K562 (cell line): ENCODE results near the gene MYMX. TPM values are rescaled to one million over a fixed set of nuclear protein-coding genes. Genes with fewer than 3 reads are reported as not detected.
A peak's percentile ranks its signal among the peaks of the same experiment; 100 is the strongest.

ENCODE experiments used
- E2F4 ChIP-seq: sonication (generic); formaldehyde crosslinking; IDR thresholded peaks from 2 replicates; pipeline ENCODE4 v1.8.0; 2022; ENCODE audit warnings: mild to moderate bottlenecking, low read depth, missing genetic modification reagents
- ESRRA ChIP-seq: fragments of 450-650 bp; IDR thresholded peaks from 2 replicates; pipeline ENCODE4 v1.6.1; 2014; ENCODE audit warnings: low read depth, mild to moderate bottlenecking, moderate library complexity, borderline replicate concordance
- HOMEZ ChIP-seq: fragments of 250-450 bp; sonication (Bioruptor Pico); IDR thresholded peaks from 2 replicates; pipeline ENCODE4 v1.4.0; 2020; ENCODE audit warnings: mild to moderate bottlenecking, moderate library complexity
- ID3 ChIP-seq, 2 experiments: fragments of 250-450 bp in 1 of 2; fragments of 450-650 bp in 1 of 2; sonication (Bioruptor Pico) in 1 of 2; IDR thresholded peaks; 2 replicates each; pipeline versions ENCODE4 v1.6.1 to v1.8.0; 2016 to 2021; ENCODE audit warnings: mild to moderate bottlenecking in 2 of 2, moderate library complexity in 2 of 2, missing compliant biosample characterization in 1 of 2, missing genetic modification characterization in 1 of 2
- KLF1 ChIP-seq: fragments of 450-650 bp; IDR thresholded peaks from 2 replicates; pipeline ENCODE4 v1.6.1; 2016; ENCODE audit warnings: missing genetic modification characterization, missing compliant biosample characterization
- MBD2 ChIP-seq: sonication (generic); IDR thresholded peaks from 2 replicates; pipeline ENCODE4 v1.6.1; 2016; ENCODE audit warnings: low read depth, borderline replicate concordance
- MGA ChIP-seq: fragments of 450-650 bp; IDR thresholded peaks from 2 replicates; pipeline ENCODE4 v1.6.1; 2016; ENCODE audit warnings: mild to moderate bottlenecking, moderate library complexity
- SIRT6 ChIP-seq: IDR thresholded peaks from one replicate; pipeline ENCODE4 v1.6.1; 2012; ENCODE audit warnings: low read depth, mild to moderate bottlenecking, control low read depth, inconsistent platforms, low read length, moderate library complexity
- TBL1XR1 ChIP-seq, 2 experiments: IDR thresholded peaks; 2 replicates each; pipeline ENCODE4 v1.6.1; 2012; ENCODE audit warnings: improper control_type of control experiment in 2 of 2, low read length in 2 of 2, mild to moderate bottlenecking in 1 of 2
- ZNF561 ChIP-seq: fragments of 450-650 bp; formaldehyde crosslinking; conservative IDR thresholded peaks from 2 replicates; pipeline ENCODE4 v1.4.0; 2020; ENCODE audit warnings: mild to moderate bottlenecking, moderate library complexity
- polyA plus RNA-seq, 8 experiments: library from polyadenylated mRNA; depleted of rRNA in 4 of 8; stranded (reverse) in 5 of 8; unstranded in 3 of 8; fragments of >200 nt; fragmentation: Nextera tagmentation in 2 of 8; fragmentation: Illumina TruSeq in 1 of 8; extraction: Ambion mirVana in 2 of 8; extraction: Trizol in 1 of 8; gene quantifications; 2 replicates each; pipeline versions ENCODE4 v1.2.1 to v1.2.3, GENCODE V29; 2011 to 2014; ENCODE audit warnings: inconsistent platforms in 1 of 8, missing spikeins in 1 of 8
- total RNA-seq, 7 experiments: library from RNA; depleted of rRNA in 6 of 7; stranded (reverse); fragments of >200 nt in 6 of 7; fragmentation: Illumina TruSeq in 2 of 7; extraction: Trizol in 2 of 7; gene quantifications; 2 replicates each; pipeline versions ENCODE4 v1.2.1 to v1.2.3, GENCODE V29; 2011 to 2021; ENCODE audit warnings: low replicate concordance in 1 of 7

Gene MYMX
- total and polyA plus RNA-seq, 9 of the 15 experiments (the other 6 are each of a cell fraction or from before 2014, with no cell fraction given) = 0.12 TPM; not detected in 8

- no peak for TF ChIP-seq HOMEZ
- no peak for TF ChIP-seq ZNF561
- peak; percentile 26; the same call in 1 of the 2 replicates for TF ChIP-seq ESRRA
- 0 out of 2 replicates have a peak, but pooled peaks have one; percentile 36 for TF ChIP-seq MBD2
- TF ChIP-seq E2F4 (CRISPR knock-in tag) = no peak
- TF ChIP-seq ID3 (CRISPR knock-in tag; IDR thresholded peaks at IDR 0.05) = no peak
- peak; percentile 62; the same call in 1 of the 2 replicates for TF ChIP-seq ID3 (tag; IDR thresholded peaks at IDR 0.05)
- 0 out of 4 replicates have a peak, but pooled peaks of 1 of the 2 experiments have one; percentile 12 for TF ChIP-seq TBL1XR1 (IDR thresholded peaks at IDR 0.05; ENCODE audit: low read length in 2 of 2)
- peak; percentile 19; the same call in 1 of the 2 replicates for TF ChIP-seq KLF1 (tag)
- no peak for TF ChIP-seq SIRT6
- TF ChIP-seq MGA = no peak; the same call in 1 of the 2 replicates
Observed at GRCh38 chr6:44265007-44265721, 48.4 kb downstream of the MYMX start, which contains the start of gene NFKBIE (continued).
